ENCODE data around the gene TESK1.
"Not testable (repeated sequence)": the region's sequence is repeated elsewhere in the genome, so short reads cannot be mapped to it uniquely, and the experiment has no call there.

TESK1 gene

GRCh38 chr9:35615981-35616680 is 11.1 kb downstream of the TESK1 start:
- DNase-seq (ENCODE audit: low spot score), result no peak

- DNase-seq (ENCODE audit: low spot score), result peak; percentile 74
Observed at GRCh38 chr9:35616681-35617459, 11.8 kb downstream of the TESK1 start.

GRCh38 chr9:35617548-35617947 is 12.5 kb downstream of the TESK1 start:
- no peak for DNase-seq (ENCODE audit: low spot score)

GRCh38 chr9:35618325-35618727 is 13.3 kb downstream of the TESK1 start, which contains the start of gene CD72:
TSS of gene CD72 (minus strand) at chr9:35618413. CDS start at chr9:35618303, 110 bp downstream.
- DNase-seq (ENCODE audit: low spot score), result no peak

GRCh38 chr9:35618854-35619799 is 14.1 kb downstream of the TESK1 start:
- DNase-seq (ENCODE audit: low spot score), result no peak

- no peak for DNase-seq (ENCODE audit: low spot score)
Observed at GRCh38 chr9:35619800-35620158, 14.7 kb downstream of the TESK1 start.

- DNase-seq (ENCODE audit: low spot score), result no peak
Observed at GRCh38 chr9:35627575-35627974, 22.5 kb downstream of the TESK1 start.

- no peak for DNase-seq (ENCODE audit: low spot score)
Observed at GRCh38 chr9:35628389-35628991, 23.4 kb downstream of the TESK1 start.

GRCh38 chr9:35629597-35629996 is 24.5 kb downstream of the TESK1 start:
- DNase-seq (ENCODE audit: low spot score), result no peak

- no peak for DNase-seq (ENCODE audit: low spot score)
Observed at GRCh38 chr9:35635730-35636129, 30.7 kb downstream of the TESK1 start.

- DNase-seq (ENCODE audit: low spot score), result no peak
Observed at GRCh38 chr9:35636135-35636876, 31.2 kb downstream of the TESK1 start.

GRCh38 chr9:35636877-35637246 is 31.8 kb downstream of the TESK1 start:
- not testable (repeated sequence) for DNase-seq (ENCODE audit: low spot score)

GRCh38 chr9:35637427-35637955 is 32.4 kb downstream of the TESK1 start:
- not testable (repeated sequence) for DNase-seq (ENCODE audit: low spot score)

- not testable (repeated sequence) for DNase-seq (ENCODE audit: low spot score)
Observed at GRCh38 chr9:35638751-35639150, 33.7 kb downstream of the TESK1 start.

- not testable (repeated sequence) for DNase-seq (ENCODE audit: low spot score)
Observed at GRCh38 chr9:35639225-35639624, 34.2 kb downstream of the TESK1 start.

GRCh38 chr9:35639631-35640030 is 34.6 kb downstream of the TESK1 start:
- no peak for DNase-seq (ENCODE audit: low spot score)

- DNase-seq (ENCODE audit: low spot score), result not testable (repeated sequence)
Observed at GRCh38 chr9:35640431-35640830, 35.4 kb downstream of the TESK1 start.

- DNase-seq (ENCODE audit: low spot score), result not testable (repeated sequence)
Observed at GRCh38 chr9:35641478-35641877, 36.4 kb downstream of the TESK1 start.

GRCh38 chr9:35643046-35643445 is 38.0 kb downstream of the TESK1 start:
- DNase-seq (ENCODE audit: low spot score), result no peak

GRCh38 chr9:35645736-35646135 is 40.7 kb downstream of the TESK1 start:
- not testable (repeated sequence) for DNase-seq (ENCODE audit: low spot score)

GRCh38 chr9:35646153-35646532 is 41.1 kb downstream of the TESK1 start:
- DNase-seq (ENCODE audit: low spot score), result peak; percentile 81

Data from iPS-NIHi11 (cell line).